ENCODE results near the gene UCHL5. TPM values are rescaled to one million over a fixed set of nuclear protein-coding genes. Genes with fewer than 3 reads are reported as not detected.

The UCHL5 gene
- total RNA-seq, 1 experiment from 2014 or later = 42.1 TPM

DNA sequence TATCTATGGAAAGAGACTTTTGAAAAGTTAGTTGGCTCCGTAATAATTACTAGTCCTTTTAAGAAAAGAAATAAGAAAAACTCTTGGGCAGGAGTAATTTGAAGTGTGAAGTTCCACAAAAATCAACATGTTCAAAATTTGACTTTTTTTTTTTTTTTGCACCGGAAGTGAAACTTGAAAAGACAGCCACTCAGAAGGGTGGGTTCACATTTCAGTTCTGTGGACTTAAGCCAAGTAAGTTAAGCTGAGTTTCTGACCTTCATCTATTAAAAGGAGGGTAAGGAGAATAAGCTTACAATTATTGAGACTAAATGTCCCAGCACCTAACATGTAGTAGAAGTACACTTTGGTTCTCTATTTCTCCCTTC, 11.2 kb upstream of the UCHL5 start:
- Histone ChIP-seq H4K20me1 (ENCODE audit: control insufficient read depth, insufficient read depth, insufficient read length) (no peaks in the 10 kb centered on the region), H2BK20ac (ENCODE audit: low read depth, low read length, poor library complexity, severe bottlenecking) (no peak overlapping the region), H4K8ac (replicated peaks; ENCODE audit: insufficient read length, low read depth, low read length) (no peak overlapping the region), H3K23me2 (ENCODE audit: insufficient read length, low read depth, low read length, poor library complexity, severe bottlenecking) (no peaks in the 10 kb centered on the region), H3K14ac (ENCODE audit: insufficient read depth, low read length) (no peak overlapping the region), H2BK15ac (ENCODE audit: low read depth, low read length) (no peak overlapping the region), H3K27me3 (ENCODE audit: insufficient read depth, low read length) (no peaks in the 10 kb centered on the region), H3K56ac (ENCODE audit: insufficient read length, low read depth, low read length) (no peak overlapping the region), H2BK12ac (ENCODE audit: insufficient read length, low read depth, low read length) (no peak overlapping the region), H3K27ac (ENCODE audit: insufficient read length, low read depth, low read length) (no peak overlapping the region), H2AFZ (ENCODE audit: low read length) (no peak overlapping the region), H3K9me3 (ENCODE audit: control insufficient read depth, low read depth, low read length) (no peaks in the 10 kb centered on the region), H3K9ac (ENCODE audit: extremely low read depth, insufficient read length, low read length) (no peak overlapping the region), H3K18ac (ENCODE audit: insufficient read length, low read depth, low read length) (no peak overlapping the region), H3T11ph (ENCODE audit: low read length) (no peak overlapping the region), H2BK120ac (ENCODE audit: low read depth, low read length, poor library complexity, severe bottlenecking) (no peak overlapping the region), H3K79me2 (ENCODE audit: insufficient read depth, low read length) (peaks cover 6% of the 10 kb centered on the region; the same call in 1 of the 2 replicates), H4K5ac (ENCODE audit: insufficient read length, low read depth, low read length) (no peak overlapping the region), H3K79me1 (ENCODE audit: insufficient read depth, low read depth, low read length, poor library complexity, severe bottlenecking) (peaks cover 5% of the 10 kb centered on the region), H3K4me1 (ENCODE audit: insufficient read depth, low read length) (no peaks in the 10 kb centered on the region; the same call in 1 of the 2 replicates), H4K91ac (ENCODE audit: insufficient read length, low read depth, low read length) (no peak overlapping the region), H3K4ac (ENCODE audit: low read depth, low read length) (no peak overlapping the region), H2AK5ac (ENCODE audit: insufficient read length, low read length) (no peak overlapping the region), H2BK5ac (ENCODE audit: insufficient read length, low read length) (no peak overlapping the region), H3K4me2 (ENCODE audit: insufficient read depth, insufficient read length, low read length) (no peak overlapping the region), H3K23ac (ENCODE audit: insufficient read length, low read depth, low read length) (no peak overlapping the region)
- DNase-seq = no peak
- no CpG with 5 or more reads among the region's 2 CpGs for WGBS (ENCODE audit: extremely low coverage, insufficient read length, low lambda C conversion rate)
- TF ChIP-seq, protein P1, sequence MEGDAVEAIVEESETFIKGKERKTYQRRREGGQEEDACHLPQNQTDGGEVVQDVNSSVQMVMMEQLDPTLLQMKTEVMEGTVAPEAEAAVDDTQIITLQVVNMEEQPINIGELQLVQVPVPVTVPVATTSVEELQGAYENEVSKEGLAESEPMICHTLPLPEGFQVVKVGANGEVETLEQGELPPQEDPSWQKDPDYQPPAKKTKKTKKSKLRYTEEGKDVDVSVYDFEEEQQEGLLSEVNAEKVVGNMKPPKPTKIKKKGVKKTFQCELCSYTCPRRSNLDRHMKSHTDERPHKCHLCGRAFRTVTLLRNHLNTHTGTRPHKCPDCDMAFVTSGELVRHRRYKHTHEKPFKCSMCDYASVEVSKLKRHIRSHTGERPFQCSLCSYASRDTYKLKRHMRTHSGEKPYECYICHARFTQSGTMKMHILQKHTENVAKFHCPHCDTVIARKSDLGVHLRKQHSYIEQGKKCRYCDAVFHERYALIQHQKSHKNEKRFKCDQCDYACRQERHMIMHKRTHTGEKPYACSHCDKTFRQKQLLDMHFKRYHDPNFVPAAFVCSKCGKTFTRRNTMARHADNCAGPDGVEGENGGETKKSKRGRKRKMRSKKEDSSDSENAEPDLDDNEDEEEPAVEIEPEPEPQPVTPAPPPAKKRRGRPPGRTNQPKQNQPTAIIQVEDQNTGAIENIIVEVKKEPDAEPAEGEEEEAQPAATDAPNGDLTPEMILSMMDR (conservative IDR thresholded peaks at IDR 0.05) = no peak
- Mint-ChIP-seq H3K27me3 (ENCODE audit: low read depth) (no peaks in the 10 kb centered on the region), H3K36me3 (ENCODE audit: insufficient read depth in 1 of 3, low read depth in 3 of 3) (peaks cover 6 to 9% (median 8%) of the 10 kb centered on the region in 3 experiments; a peak in 5 of 7 replicates), H3K4me1 (peaks cover 2 to 5% of the 10 kb centered on the region in 2 experiments; a peak in 3 of 4 replicates), H3K9me3 (no peaks in the 10 kb centered on the region), H3K4me3 (no peak overlapping the region), H3K27ac (no peak overlapping the region)

All from H9 (cell line).